ENCODE measurements around the gene IDH2. TPM values are rescaled to one million over a fixed set of nuclear protein-coding genes. Genes with fewer than 3 reads are reported as not detected.

Gene IDH2
- polyA plus RNA-seq, 4 donors = 26.8 to 285 (median 95.8) TPM

- 91 to 99% (median 97%) methylated on average over 5 of the region's 5 CpGs for WGBS, 3 donors
- H3K27ac ChIP-seq (ENCODE audit: low read depth in 1 of 3, low read length in 2 of 3) = no peak overlapping the region
- no peak for FAIRE-seq
Observed at GRCh38 chr15:90043530-90044010, 58.7 kb downstream of the IDH2 start.

GRCh38 chr15:90042766-90043529 lies 59.3 kb downstream of the IDH2 start:
- H3K4me1 ChIP-seq (ENCODE audit: control insufficient read depth in 3 of 3, insufficient read depth in 2 of 3, low read depth in 1 of 3, low read length in 2 of 3) = peaks cover 6 to 31% (median 6%) of the 10 kb centered on the region in 3 donors
- H3K9me3 ChIP-seq (ENCODE audit: control insufficient read depth in 2 of 2, insufficient read depth in 1 of 2, low read depth in 1 of 2, low read length in 1 of 2) = no peaks in the 10 kb centered on the region
- no peaks in the 10 kb centered on the region for H3K27me3 ChIP-seq (ENCODE audit: control insufficient read depth in 3 of 3, insufficient read depth in 3 of 3, low read length in 3 of 3)
- no peak overlapping the region for H3K4me3 ChIP-seq (ENCODE audit: low read depth in 1 of 3, low read length in 3 of 3)
- no peak overlapping the region for H3K27ac ChIP-seq (ENCODE audit: low read depth in 1 of 3, low read length in 2 of 3)
- H3K36me3 ChIP-seq (ENCODE audit: control insufficient read depth in 3 of 3, insufficient read depth in 2 of 3, low read depth in 1 of 3, low read length in 3 of 3) = peaks cover 0 to 43% (median 0%) of the 10 kb centered on the region in 3 donors
- DNase-seq = no peak
- 86 to 90% (median 89%) methylated on average over 26 to 27 of the region's 27 CpGs for WGBS, 3 donors
- no peak for FAIRE-seq

More at GRCh38 chr15:90043530-90044010, 58.7 kb downstream of the IDH2 start:
- Histone ChIP-seq H3K4me3 (ENCODE audit: low read depth in 1 of 3, low read length in 3 of 3) (no peak overlapping the region), H3K9me3 (ENCODE audit: control insufficient read depth in 2 of 2, insufficient read depth in 1 of 2, low read depth in 1 of 2, low read length in 1 of 2) (no peaks in the 10 kb centered on the region), H3K4me1 (ENCODE audit: control insufficient read depth in 3 of 3, insufficient read depth in 2 of 3, low read depth in 1 of 3, low read length in 2 of 3) (peaks cover 3 to 25% (median 6%) of the 10 kb centered on the region in 3 donors), H3K27me3 (ENCODE audit: control insufficient read depth in 3 of 3, insufficient read depth in 3 of 3, low read length in 3 of 3) (no peaks in the 10 kb centered on the region), H3K36me3 (ENCODE audit: control insufficient read depth in 3 of 3, insufficient read depth in 2 of 3, low read depth in 1 of 3, low read length in 3 of 3) (peaks cover 0 to 46% (median 0%) of the 10 kb centered on the region in 3 donors)
- no peak for DNase-seq

GRCh38 chr15:90042356-90042755 lies 59.9 kb downstream of the IDH2 start:
- Histone ChIP-seq H3K9me3 (ENCODE audit: control insufficient read depth in 2 of 2, insufficient read depth in 1 of 2, low read depth in 1 of 2, low read length in 1 of 2) (no peaks in the 10 kb centered on the region), H3K36me3 (ENCODE audit: control insufficient read depth in 3 of 3, insufficient read depth in 2 of 3, low read depth in 1 of 3, low read length in 3 of 3) (peaks cover 0 to 46% (median 0%) of the 10 kb centered on the region in 3 donors), H3K4me3 (ENCODE audit: low read depth in 1 of 3, low read length in 3 of 3) (no peak overlapping the region), H3K27me3 (ENCODE audit: control insufficient read depth in 3 of 3, insufficient read depth in 3 of 3, low read length in 3 of 3) (no peaks in the 10 kb centered on the region), H3K4me1 (ENCODE audit: control insufficient read depth in 3 of 3, insufficient read depth in 2 of 3, low read depth in 1 of 3, low read length in 2 of 3) (peaks cover 6 to 37% (median 8%) of the 10 kb centered on the region in 3 donors), H3K27ac (ENCODE audit: low read depth in 1 of 3, low read length in 2 of 3) (no peak overlapping the region)
- no peak for FAIRE-seq
- no peak for DNase-seq
- 96 to 98% (median 96%) methylated on average over 12 of the region's 12 CpGs for WGBS, 3 donors

GRCh38 chr15:90040618-90041017 lies 61.6 kb downstream of the IDH2 start:
- FAIRE-seq (no peak), DNase-seq (peak; percentile 46 to 59)
- Histone ChIP-seq H3K36me3 (ENCODE audit: control insufficient read depth in 3 of 3, insufficient read depth in 2 of 3, low read depth in 1 of 3, low read length in 3 of 3) (peaks cover 0 to 51% (median 0%) of the 10 kb centered on the region in 3 donors), H3K9me3 (ENCODE audit: control insufficient read depth in 2 of 2, insufficient read depth in 1 of 2, low read depth in 1 of 2, low read length in 1 of 2) (no peaks in the 10 kb centered on the region), H3K27ac (ENCODE audit: low read depth in 1 of 3, low read length in 2 of 3) (peak overlapping the region in 1 of 3 donors; percentile 52), H3K4me3 (ENCODE audit: low read depth in 1 of 3, low read length in 3 of 3) (no peak overlapping the region), H3K27me3 (ENCODE audit: control insufficient read depth in 3 of 3, insufficient read depth in 3 of 3, low read length in 3 of 3) (no peaks in the 10 kb centered on the region), H3K4me1 (ENCODE audit: control insufficient read depth in 3 of 3, insufficient read depth in 2 of 3, low read depth in 1 of 3, low read length in 2 of 3) (peaks cover 3 to 46% (median 15%) of the 10 kb centered on the region in 3 donors)
- 29 to 54% (median 39%) methylated on average over 6 of the region's 6 CpGs for WGBS, 3 donors

- Histone ChIP-seq H3K4me3 (ENCODE audit: low read depth in 1 of 3, low read length in 3 of 3) (no peak overlapping the region), H3K9me3 (ENCODE audit: control insufficient read depth in 2 of 2, insufficient read depth in 1 of 2, low read depth in 1 of 2, low read length in 1 of 2) (no peaks in the 10 kb centered on the region), H3K4me1 (ENCODE audit: control insufficient read depth in 3 of 3, insufficient read depth in 2 of 3, low read depth in 1 of 3, low read length in 2 of 3) (peaks cover 3 to 52% (median 17%) of the 10 kb centered on the region in 3 donors), H3K27me3 (ENCODE audit: control insufficient read depth in 3 of 3, insufficient read depth in 3 of 3, low read length in 3 of 3) (no peaks in the 10 kb centered on the region), H3K27ac (ENCODE audit: low read depth in 1 of 3, low read length in 2 of 3) (peak overlapping the region in 1 of 3 donors; percentile 52), H3K36me3 (ENCODE audit: control insufficient read depth in 3 of 3, insufficient read depth in 2 of 3, low read depth in 1 of 3, low read length in 3 of 3) (peaks cover 0 to 51% (median 0%) of the 10 kb centered on the region in 3 donors)
- FAIRE-seq = no peak
- 54 to 68% (median 65%) methylated on average over 5 of the region's 5 CpGs for WGBS, 3 donors
- no peak for DNase-seq
Observed at GRCh38 chr15:90039996-90040395, 62.3 kb downstream of the IDH2 start.

- no peaks in the 10 kb centered on the region for H3K9me3 ChIP-seq (ENCODE audit: control insufficient read depth in 2 of 2, insufficient read depth in 1 of 2, low read depth in 1 of 2, low read length in 1 of 2)
- peaks cover 0 to 46% (median 0%) of the 10 kb centered on the region in 3 donors for H3K36me3 ChIP-seq (ENCODE audit: control insufficient read depth in 3 of 3, insufficient read depth in 2 of 3, low read depth in 1 of 3, low read length in 3 of 3)
- FAIRE-seq (no peak), DNase-seq (peak in 1 of 2 donors; percentile 66)
- H3K27ac ChIP-seq (ENCODE audit: low read depth in 1 of 3, low read length in 2 of 3) = peak overlapping the region in 2 of 3 donors; percentile 57 to 63
- H3K27me3 ChIP-seq (ENCODE audit: control insufficient read depth in 3 of 3, insufficient read depth in 3 of 3, low read length in 3 of 3) = no peaks in the 10 kb centered on the region
- peaks cover 3 to 65% (median 21%) of the 10 kb centered on the region in 3 donors for H3K4me1 ChIP-seq (ENCODE audit: control insufficient read depth in 3 of 3, insufficient read depth in 2 of 3, low read depth in 1 of 3, low read length in 2 of 3)
- H3K4me3 ChIP-seq (ENCODE audit: low read depth in 1 of 3, low read length in 3 of 3) = no peak overlapping the region
- WGBS, 3 donors = 60 to 77% (median 65%) methylated on average over 3 of the region's 3 CpGs
Observed at GRCh38 chr15:90038632-90039095, 63.6 kb downstream of the IDH2 start.

- 67 to 74% (median 72%) methylated on average over 14 of the region's 14 CpGs for WGBS, 3 donors
- Histone ChIP-seq H3K27me3 (ENCODE audit: control insufficient read depth in 3 of 3, insufficient read depth in 3 of 3, low read length in 3 of 3) (no peaks in the 10 kb centered on the region), H3K27ac (ENCODE audit: low read depth in 1 of 3, low read length in 2 of 3) (peak overlapping the region in 2 of 3 donors; percentile 57 to 63), H3K36me3 (ENCODE audit: control insufficient read depth in 3 of 3, insufficient read depth in 2 of 3, low read depth in 1 of 3, low read length in 3 of 3) (peaks cover 0 to 41% (median 0%) of the 10 kb centered on the region in 3 donors), H3K4me3 (ENCODE audit: low read depth in 1 of 3, low read length in 3 of 3) (no peak overlapping the region), H3K9me3 (ENCODE audit: control insufficient read depth in 2 of 2, insufficient read depth in 1 of 2, low read depth in 1 of 2, low read length in 1 of 2) (no peaks in the 10 kb centered on the region), H3K4me1 (ENCODE audit: control insufficient read depth in 3 of 3, insufficient read depth in 2 of 3, low read depth in 1 of 3, low read length in 2 of 3) (peaks cover 3 to 71% (median 24%) of the 10 kb centered on the region in 3 donors)
- no peak for FAIRE-seq
- DNase-seq = peak in 1 of 2 donors; percentile 57
Observed at GRCh38 chr15:90037961-90038631, 64.2 kb downstream of the IDH2 start.

GRCh38 chr15:90037511-90037860 lies 64.8 kb downstream of the IDH2 start:
- 69 to 84% (median 73%) methylated on average over 5 of the region's 5 CpGs for WGBS, 3 donors
- FAIRE-seq = no peak
- H3K27me3 ChIP-seq (ENCODE audit: control insufficient read depth in 3 of 3, insufficient read depth in 3 of 3, low read length in 3 of 3) = no peaks in the 10 kb centered on the region
- peaks cover 0 to 35% (median 0%) of the 10 kb centered on the region in 3 donors for H3K36me3 ChIP-seq (ENCODE audit: control insufficient read depth in 3 of 3, insufficient read depth in 2 of 3, low read depth in 1 of 3, low read length in 3 of 3)
- H3K27ac ChIP-seq (ENCODE audit: low read depth in 1 of 3, low read length in 2 of 3) = peak overlapping the region in 1 of 3 donors; percentile 63
- no peak overlapping the region for H3K4me3 ChIP-seq (ENCODE audit: low read depth in 1 of 3, low read length in 3 of 3)
- no peak for DNase-seq
- peaks cover 3 to 73% (median 25%) of the 10 kb centered on the region in 3 donors for H3K4me1 ChIP-seq (ENCODE audit: control insufficient read depth in 3 of 3, insufficient read depth in 2 of 3, low read depth in 1 of 3, low read length in 2 of 3)
- no peaks in the 10 kb centered on the region for H3K9me3 ChIP-seq (ENCODE audit: control insufficient read depth in 2 of 2, insufficient read depth in 1 of 2, low read depth in 1 of 2, low read length in 1 of 2)

All from small intestine (tissue), 7 donors.